ENCODE measurements around the gene SPATA2. TPM values are rescaled to one million over a fixed set of nuclear protein-coding genes. Genes with fewer than 3 reads are reported as not detected.

The SPATA2 gene
- total and polyA plus RNA-seq, 2 donors (not counting 3 experiments of a cell fraction or from before 2014, with no cell fraction given), result 4.9 to 6.1 TPM

DNA sequence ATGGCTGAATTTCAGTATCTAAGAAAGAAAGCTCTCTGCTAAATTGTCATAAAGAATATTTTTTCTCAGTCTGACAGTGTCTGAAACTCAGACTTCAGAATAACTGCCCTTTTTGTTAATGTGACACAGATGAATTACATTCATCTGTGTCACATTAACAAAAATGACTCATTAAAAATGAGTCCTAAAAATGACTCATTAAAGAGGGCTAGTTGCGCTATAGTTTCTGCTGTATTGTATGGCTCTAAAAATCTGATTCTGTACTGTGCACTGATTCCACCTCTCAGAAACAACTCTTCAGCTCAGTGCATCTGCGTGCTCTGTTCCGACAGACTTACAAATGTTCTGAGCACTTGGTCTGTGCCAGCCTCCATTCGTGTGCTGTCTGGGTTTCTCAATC lies 35.8 kb upstream of the SPATA2 start:
- CTCF ChIA-PET, result interaction anchor here (0.8 to 1.3 kb wide), 3 partner anchors 9 to 120 kb away, joined by 3 to 4 read pairs (median 3); no protein-coding TSS in a partner anchor
- intact Hi-C loops (cut with micrococcal nuclease) (no loop called here), dilution Hi-C loops (cut with MboI; ENCODE audit: extremely low pct_ligation_motif_present, low sequenced_read_pairs) (no loop called here)
- no peaks in the 10 kb centered on the region for H3K9me3 ChIP-seq (replicated peaks; ENCODE audit: control insufficient read depth, insufficient read depth, low read length)
- no peaks in the 10 kb centered on the region for H3K27me3 ChIP-seq (ENCODE audit: control insufficient read depth in 2 of 2, insufficient read depth in 2 of 2, low read length in 2 of 2)
- no peaks in the 10 kb centered on the region for H3K9me1 ChIP-seq (replicated peaks; ENCODE audit: control insufficient read depth, extremely low read depth, insufficient read depth, low read length)
- H2AFZ ChIP-seq (ENCODE audit: low read depth, low read length), result no peak overlapping the region
- peaks cover 4% of the 10 kb centered on the region for H3K79me2 ChIP-seq (ENCODE audit: control insufficient read depth, insufficient read depth, low read length)
- POLR2A ChIA-PET, result no interaction called here
- H3K4me3 ChIP-seq (replicated peaks in 1 of 3; ENCODE audit: insufficient read depth in 1 of 3, low read depth in 1 of 3, low read length in 3 of 3), result no peak overlapping the region
- H3K4me2 ChIP-seq (ENCODE audit: insufficient read depth, low read length), result no peak overlapping the region
- H4K20me1 ChIP-seq (replicated peaks; ENCODE audit: control insufficient read depth, extremely low read depth, insufficient read depth, low read length), result no peaks in the 10 kb centered on the region
- H3K27ac ChIP-seq (ENCODE audit: insufficient read depth, low read depth, low read length), result peak overlapping the region; percentile 24
- peaks cover 21 to 34% of the 10 kb centered on the region in 2 experiments for H3K36me3 ChIP-seq (ENCODE audit: control insufficient read depth in 2 of 2, extremely low read depth in 1 of 2, insufficient read depth in 2 of 2, low read length in 2 of 2)
- DNase-seq (ENCODE audit: low read depth, low spot score), result peak; percentile 11
- H3K4me1 ChIP-seq (ENCODE audit: control insufficient read depth, extremely low read depth, insufficient read depth, low read length), result peaks cover 10% of the 10 kb centered on the region
- BruUV-seq (replicated peaks), result no TSS peak
- no peak overlapping the region for H3K9ac ChIP-seq (replicated peaks; ENCODE audit: extremely low read depth, insufficient read depth, low read length)
- FAIRE-seq, result peak; percentile 59
- TF ChIP-seq FOS (IDR thresholded peaks at IDR 0.05; ENCODE audit: borderline replicate concordance, insufficient read depth, low read length), result peak; percentile 86
- no peak for TF ChIP-seq GATA2 (IDR thresholded peaks at IDR 0.05; ENCODE audit: insufficient read depth, insufficient read length, low read depth, low read length)
- no peak for TF ChIP-seq POLR2AphosphoS5 (IDR thresholded peaks at IDR 0.05; ENCODE audit: insufficient read depth, low read depth, low read length)
- TF ChIP-seq JUN (IDR thresholded peaks at IDR 0.05; ENCODE audit: borderline replicate concordance, insufficient read depth, insufficient read length, low read depth), result peak; percentile 74
- TF ChIP-seq, protein P1, sequence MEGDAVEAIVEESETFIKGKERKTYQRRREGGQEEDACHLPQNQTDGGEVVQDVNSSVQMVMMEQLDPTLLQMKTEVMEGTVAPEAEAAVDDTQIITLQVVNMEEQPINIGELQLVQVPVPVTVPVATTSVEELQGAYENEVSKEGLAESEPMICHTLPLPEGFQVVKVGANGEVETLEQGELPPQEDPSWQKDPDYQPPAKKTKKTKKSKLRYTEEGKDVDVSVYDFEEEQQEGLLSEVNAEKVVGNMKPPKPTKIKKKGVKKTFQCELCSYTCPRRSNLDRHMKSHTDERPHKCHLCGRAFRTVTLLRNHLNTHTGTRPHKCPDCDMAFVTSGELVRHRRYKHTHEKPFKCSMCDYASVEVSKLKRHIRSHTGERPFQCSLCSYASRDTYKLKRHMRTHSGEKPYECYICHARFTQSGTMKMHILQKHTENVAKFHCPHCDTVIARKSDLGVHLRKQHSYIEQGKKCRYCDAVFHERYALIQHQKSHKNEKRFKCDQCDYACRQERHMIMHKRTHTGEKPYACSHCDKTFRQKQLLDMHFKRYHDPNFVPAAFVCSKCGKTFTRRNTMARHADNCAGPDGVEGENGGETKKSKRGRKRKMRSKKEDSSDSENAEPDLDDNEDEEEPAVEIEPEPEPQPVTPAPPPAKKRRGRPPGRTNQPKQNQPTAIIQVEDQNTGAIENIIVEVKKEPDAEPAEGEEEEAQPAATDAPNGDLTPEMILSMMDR (IDR thresholded peaks at IDR 0.05; ENCODE audit: extremely low read depth in 1 of 2, insufficient read depth in 1 of 2, low read depth in 1 of 2, low read length in 2 of 2), result no peak

Data from endothelial cell of umbilical vein (primary cell).